MCF 10A (cell line): ENCODE measurements around the gene TDRD12. TPM values are rescaled to one million over a fixed set of nuclear protein-coding genes. Genes with fewer than 3 reads are reported as not detected.

Experiments
- BruUV-seq: library from RNA; stranded (reverse); fragments of 400-500 nt; replicated peaks from 2 replicates; lab custom pipeline; 2021; lab: Mats Ljungman, UMichigan
- CTCF ChIA-PET: fragments of 300-600 bp; sonication (Branson Sonifier 250); formaldehyde crosslinking; extraction: SDS; loops from one replicate; lab custom pipeline; 2021; ENCODE audit warnings: antibody characterized with exemption, inconsistent platforms; lab: Yijun Ruan, JAX
- POLR2A ChIA-PET: fragments of 300-600, 350-650 bp; sonication (Branson Sonifier 250); formaldehyde crosslinking; extraction: SDS; loops from one replicate; lab custom pipeline; 2020; ENCODE audit warnings: antibody characterized with exemption, inconsistent platforms; lab: Yijun Ruan, JAX
- DNase-seq: peaks from one replicate; pipeline ENCODE4 v3.0.0-alpha.2; 2018; ENCODE audit not compliant: unreplicated experiment
- H3K27ac Mint-ChIP-seq: one replicate; pipeline ENCODE4 v1.8.0; 2022; ENCODE audit warnings: mild to moderate bottlenecking, low read depth, mixed read lengths; ENCODE audit not compliant: unreplicated experiment
- H3K27me3 Mint-ChIP-seq: one replicate; pipeline ENCODE4 v1.8.0; 2022; ENCODE audit warnings: mixed read lengths; ENCODE audit not compliant: insufficient read depth, unreplicated experiment
- H3K36me3 Mint-ChIP-seq: one replicate; pipeline ENCODE4 v1.8.0; 2022; ENCODE audit warnings: mild to moderate bottlenecking, moderate library complexity, mixed read lengths; ENCODE audit not compliant: insufficient read depth, unreplicated experiment
- H3K4me1 Mint-ChIP-seq: one replicate; pipeline ENCODE4 v1.8.0; 2022; ENCODE audit warnings: mixed read lengths; ENCODE audit not compliant: insufficient read depth, unreplicated experiment
- H3K4me3 Mint-ChIP-seq: one replicate; pipeline ENCODE4 v1.8.0; 2022; ENCODE audit warnings: mild to moderate bottlenecking, moderate library complexity, mixed read lengths; ENCODE audit not compliant: unreplicated experiment
- H3K9me3 Mint-ChIP-seq: one replicate; pipeline ENCODE4 v1.8.0; 2022; ENCODE audit warnings: mixed read lengths; ENCODE audit not compliant: unreplicated experiment
- CTCF ChIP-seq: fragments of 200-600 bp; IDR thresholded peaks from one replicate; pipeline ENCODE4 v1.8.0; 2022; ENCODE audit warnings: antibody characterized with exemption, mild to moderate bottlenecking; ENCODE audit not compliant: unreplicated experiment
- intact Hi-C: fragments of 100-400 bp; cut with micrococcal nuclease; formaldehyde crosslinking; loops from 2 replicates; pipeline ENCODE4 v1.14.1; 2022
- total RNA-seq: library from RNA; stranded (reverse); gene quantifications from 2 replicates; pipeline ENCODE4 v1.2.3, GENCODE V29; 2022

The TDRD12 gene
- total RNA-seq, 1 experiment from 2014 or later: 0.14 TPM

- Mint-ChIP-seq H3K27me3 (no peaks in the 10 kb centered on the region), H3K36me3 (no peaks in the 10 kb centered on the region), H3K4me1 (no peaks in the 10 kb centered on the region), H3K9me3 (no peaks in the 10 kb centered on the region), H3K27ac (no peak overlapping the region), H3K4me3 (no peak overlapping the region)
- no TSS peak for BruUV-seq
- intact Hi-C loops: no loop called here
- POLR2A ChIA-PET: no interaction called here
- TF ChIP-seq CTCF: no peak
- no peak for DNase-seq
- CTCF ChIA-PET: no interaction called here
Measured at GRCh38 chr19:32857584-32857983, 138.0 kb downstream of the TDRD12 start.

GRCh38 chr19:32858155-32858554 is 138.6 kb downstream of the TDRD12 start:
- Mint-ChIP-seq H3K9me3 (no peaks in the 10 kb centered on the region), H3K36me3 (no peaks in the 10 kb centered on the region), H3K27me3 (no peaks in the 10 kb centered on the region), H3K4me3 (no peak overlapping the region), H3K27ac (no peak overlapping the region), H3K4me1 (no peaks in the 10 kb centered on the region)
- POLR2A ChIA-PET: no interaction called here
- TF ChIP-seq CTCF: no peak
- CTCF ChIA-PET: interaction anchor here (0.9 kb wide), 1 partner anchor 15 kb away, joined by 3 read pairs; no protein-coding TSS in a partner anchor
- no TSS peak for BruUV-seq
- DNase-seq: no peak
- intact Hi-C loops: no loop called here

- intact Hi-C loops: no loop called here
- H3K4me3 Mint-ChIP-seq: no peak overlapping the region
- POLR2A ChIA-PET: no interaction called here
Measured at GRCh38 chr19:32858559-32858958, 139.0 kb downstream of the TDRD12 start.

GRCh38 chr19:32859591-32859990 is 140.0 kb downstream of the TDRD12 start:
- H3K4me3 Mint-ChIP-seq: no peak overlapping the region
- H3K36me3 Mint-ChIP-seq: no peaks in the 10 kb centered on the region
- no peak overlapping the region for H3K27ac Mint-ChIP-seq
- no peak for TF ChIP-seq CTCF
- H3K27me3 Mint-ChIP-seq: no peaks in the 10 kb centered on the region
- intact Hi-C loops: no loop called here
- H3K9me3 Mint-ChIP-seq: no peaks in the 10 kb centered on the region
- POLR2A ChIA-PET: no interaction called here
- CTCF ChIA-PET: no interaction called here
- no TSS peak for BruUV-seq
- no peaks in the 10 kb centered on the region for H3K4me1 Mint-ChIP-seq
- DNase-seq: no peak

More at GRCh38 chr19:32858559-32858958, 139.0 kb downstream of the TDRD12 start:
- no peaks in the 10 kb centered on the region for H3K27me3 Mint-ChIP-seq
- H3K36me3 Mint-ChIP-seq: no peaks in the 10 kb centered on the region
- no peak overlapping the region for H3K27ac Mint-ChIP-seq
- no TSS peak for BruUV-seq
- no peak for DNase-seq
- CTCF ChIA-PET: interaction anchor here (0.5 to 0.9 kb wide), 2 partner anchors 14 to 194 kb away, joined by 3 to 4 read pairs; no protein-coding TSS in a partner anchor
- no peak for TF ChIP-seq CTCF
- no peaks in the 10 kb centered on the region for H3K4me1 Mint-ChIP-seq
- H3K9me3 Mint-ChIP-seq: no peaks in the 10 kb centered on the region
